AG08395 (cell line): ENCODE measurements around the gene C1orf105.

Source experiments
- DNase-seq: peaks from one replicate; pipeline ENCODE4 v3.0.0; 2012; ENCODE audit warnings: mixed read lengths, low spot score

Gene C1orf105

DNA sequence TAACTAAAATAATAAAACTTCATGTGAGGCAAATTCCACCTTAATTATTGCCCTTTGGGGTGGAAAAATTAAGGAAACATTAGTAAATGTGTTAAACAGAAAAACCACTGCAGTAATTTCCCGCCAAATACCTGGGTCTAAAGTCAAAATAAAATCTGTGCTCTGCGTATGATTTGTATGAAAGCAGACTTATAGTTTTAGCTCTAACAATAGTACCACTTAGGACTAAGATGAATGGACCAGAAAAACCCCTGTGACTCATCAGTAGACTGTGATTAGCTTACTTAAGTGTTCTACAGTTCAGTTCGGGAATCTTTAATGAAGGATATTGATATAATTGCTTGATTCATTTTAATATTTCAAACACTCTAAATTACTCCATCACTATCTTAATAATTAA lies 23.3 kb upstream of the C1orf105 start:
- DNase-seq = no peak

DNA sequence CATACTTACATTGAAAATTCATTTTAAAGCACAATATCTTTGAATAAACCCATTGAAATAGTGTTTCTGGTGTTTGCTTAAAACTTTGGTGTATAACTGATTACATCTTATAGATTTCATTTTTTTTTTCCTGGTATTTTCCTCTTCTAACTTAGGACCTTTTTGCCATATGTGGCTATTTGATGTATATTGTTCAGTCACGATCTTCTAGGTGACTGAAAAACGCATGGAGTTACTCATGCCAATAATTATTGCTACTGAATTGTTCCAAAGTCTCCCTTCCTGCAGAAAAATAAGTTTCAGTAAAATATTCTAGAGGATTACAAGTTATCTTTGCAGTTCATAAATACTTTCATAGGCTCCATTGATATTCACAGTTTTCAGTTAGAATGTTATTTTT lies 22.9 kb upstream of the C1orf105 start:
- no peak for DNase-seq

DNA sequence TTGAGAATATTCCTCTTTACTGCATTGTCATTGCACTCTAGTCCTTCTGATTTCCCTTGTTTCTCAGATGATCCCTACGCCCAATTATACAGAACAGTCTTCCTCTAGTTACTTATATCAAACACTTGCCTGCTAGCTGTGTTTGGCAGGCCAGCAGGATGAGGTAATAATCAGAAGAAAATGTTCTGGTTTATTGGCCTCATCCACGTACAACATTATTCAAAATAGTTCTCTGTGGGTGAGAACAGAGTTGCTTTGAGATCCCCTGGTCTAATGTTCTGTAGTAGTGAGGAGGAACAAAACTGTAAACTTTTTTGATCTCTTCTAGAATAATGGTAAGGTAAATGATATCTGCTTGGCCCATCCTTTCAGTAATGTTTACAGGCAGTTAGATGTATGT lies 22.3 kb upstream of the C1orf105 start:
- DNase-seq = no peak

DNA sequence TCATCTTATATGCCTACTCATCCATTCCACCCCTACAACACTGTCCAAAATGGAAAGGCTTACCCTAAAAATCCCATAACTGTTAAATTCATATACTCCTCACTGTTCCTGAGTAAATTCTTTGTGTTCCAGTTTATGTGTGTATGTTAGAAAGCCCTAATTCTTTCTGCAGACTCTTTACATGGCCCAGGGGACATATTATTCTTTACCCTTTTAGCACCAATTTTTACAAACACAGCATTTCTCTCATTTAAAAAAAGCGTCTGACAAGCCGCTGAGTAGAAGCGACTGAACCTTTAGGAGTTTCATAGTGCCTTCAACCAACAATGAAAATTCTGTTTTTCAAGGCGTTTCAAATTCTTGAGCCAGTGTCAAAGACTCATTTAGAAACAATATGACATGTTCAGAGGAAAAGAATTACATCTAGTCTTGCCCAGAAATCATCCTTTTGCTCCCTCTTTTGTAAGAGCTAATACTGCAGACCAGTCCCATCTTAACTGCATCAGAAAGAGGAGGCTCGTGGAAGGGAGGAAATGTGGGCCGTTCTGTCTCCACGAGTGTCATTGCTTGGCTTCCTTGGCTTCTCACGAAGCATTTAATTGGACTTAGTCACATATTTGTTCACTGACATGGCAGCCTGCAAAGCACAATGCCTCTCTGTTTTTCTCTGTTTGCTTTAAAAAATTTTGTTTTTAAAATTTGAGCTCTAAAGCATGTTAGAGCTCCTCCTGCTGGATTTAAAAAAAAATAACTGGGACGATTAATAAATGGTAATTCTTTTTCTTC lies 21.3 kb upstream of the C1orf105 start:
- DNase-seq = peak; percentile 90

DNA sequence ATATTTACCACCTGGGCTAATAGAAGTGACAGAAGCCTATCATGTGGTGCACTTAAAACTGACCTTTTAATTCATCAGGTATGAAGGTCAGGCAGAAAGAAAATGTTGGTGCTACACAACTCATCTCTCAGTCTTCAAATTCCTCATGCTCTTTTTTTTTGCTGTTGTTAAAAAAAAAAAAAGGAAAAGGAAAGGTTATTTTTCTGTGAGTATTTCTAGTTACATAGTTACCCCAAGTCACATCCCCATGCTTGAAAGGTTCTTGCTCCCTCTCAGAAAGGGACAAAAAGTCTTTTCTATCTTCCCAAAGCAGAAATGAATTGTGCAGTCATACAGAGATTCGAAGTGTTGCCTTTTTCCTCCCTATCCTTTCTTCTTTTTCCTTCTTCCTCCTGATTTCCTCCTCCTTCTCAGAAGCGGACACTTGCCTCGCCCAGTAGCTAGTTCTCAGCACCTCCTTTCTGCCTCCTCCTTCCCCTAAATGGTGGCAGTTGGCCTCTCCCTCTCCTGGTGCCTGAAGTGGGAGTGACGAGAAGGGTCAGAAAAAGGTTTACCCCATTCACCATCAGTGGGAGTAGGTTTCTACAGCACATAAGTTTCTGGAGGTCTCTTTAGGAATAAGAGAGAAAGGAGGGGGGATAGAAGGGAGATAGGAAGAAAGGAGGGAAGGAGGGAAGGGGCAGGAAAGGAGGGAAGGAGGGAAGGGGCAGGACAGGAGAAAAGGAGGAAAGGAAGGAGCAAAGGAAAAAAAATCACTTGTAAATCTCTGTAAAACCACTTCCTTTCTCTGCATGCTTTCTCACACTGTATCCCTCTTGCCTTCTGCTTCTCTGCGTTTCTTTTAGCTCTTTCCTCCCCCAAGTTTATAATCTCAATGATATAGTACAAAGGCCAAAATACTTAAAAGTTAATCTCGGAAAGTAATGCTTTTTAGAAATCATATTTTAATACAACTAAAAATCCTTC lies 20.4 kb upstream of the C1orf105 start:
- DNase-seq = no peak

DNA sequence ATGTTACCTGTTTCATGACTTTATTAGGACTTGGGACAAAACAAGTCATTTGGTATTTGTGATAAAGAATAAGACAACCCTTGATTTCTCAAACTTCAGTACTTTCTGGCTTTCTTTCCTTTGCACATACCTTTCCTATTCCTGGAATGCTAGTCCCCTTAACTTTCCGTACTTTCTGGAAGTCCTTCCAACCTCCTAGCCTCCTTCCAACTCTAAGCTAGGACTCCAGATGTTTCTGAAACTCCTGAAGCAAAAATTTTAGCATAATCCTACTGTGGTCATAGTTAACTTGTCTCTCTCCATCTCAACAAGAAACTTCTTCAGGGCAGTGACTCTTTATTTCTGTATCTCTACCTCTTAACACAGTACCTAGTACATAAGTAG lies 19.8 kb upstream of the C1orf105 start:
- DNase-seq = no peak

DNA sequence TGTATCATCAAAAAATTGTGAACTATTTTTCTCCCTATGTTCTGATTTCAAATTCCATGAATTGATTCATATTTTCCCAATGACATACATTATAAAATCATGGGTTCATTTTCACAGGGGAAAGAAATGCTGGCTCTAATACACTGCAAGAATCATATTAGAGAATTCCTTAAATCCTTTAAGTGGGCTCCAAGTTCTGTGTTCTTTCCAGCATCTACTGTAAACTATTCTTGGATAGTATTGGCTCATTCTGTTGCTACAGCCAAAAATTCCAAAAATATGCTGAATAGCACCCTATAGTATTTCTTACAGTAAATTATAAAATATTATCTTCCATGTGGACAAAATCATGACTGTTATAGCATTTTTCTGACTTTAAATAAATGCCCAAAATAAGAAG lies 19.0 kb upstream of the C1orf105 start:
- DNase-seq = no peak

DNA sequence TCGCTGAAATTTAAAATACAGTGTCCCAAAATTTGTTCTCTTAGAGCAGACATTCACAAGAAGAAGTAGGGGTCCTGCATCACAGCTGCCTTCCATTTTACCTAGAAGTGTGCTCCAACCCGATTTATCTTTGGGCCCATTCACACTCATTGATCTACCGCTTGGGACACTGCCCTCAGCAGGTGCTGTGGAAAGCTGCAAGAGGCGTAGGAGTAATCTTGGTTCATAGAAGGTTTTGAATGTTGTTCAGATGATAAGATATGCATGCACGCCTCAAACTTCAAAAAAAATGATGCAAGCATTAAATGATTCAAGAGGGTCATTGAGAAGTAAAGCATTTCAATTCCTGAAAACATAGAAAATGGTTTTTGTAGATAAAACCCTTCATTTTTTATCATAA lies 18.6 kb upstream of the C1orf105 start:
- no peak for DNase-seq

DNA sequence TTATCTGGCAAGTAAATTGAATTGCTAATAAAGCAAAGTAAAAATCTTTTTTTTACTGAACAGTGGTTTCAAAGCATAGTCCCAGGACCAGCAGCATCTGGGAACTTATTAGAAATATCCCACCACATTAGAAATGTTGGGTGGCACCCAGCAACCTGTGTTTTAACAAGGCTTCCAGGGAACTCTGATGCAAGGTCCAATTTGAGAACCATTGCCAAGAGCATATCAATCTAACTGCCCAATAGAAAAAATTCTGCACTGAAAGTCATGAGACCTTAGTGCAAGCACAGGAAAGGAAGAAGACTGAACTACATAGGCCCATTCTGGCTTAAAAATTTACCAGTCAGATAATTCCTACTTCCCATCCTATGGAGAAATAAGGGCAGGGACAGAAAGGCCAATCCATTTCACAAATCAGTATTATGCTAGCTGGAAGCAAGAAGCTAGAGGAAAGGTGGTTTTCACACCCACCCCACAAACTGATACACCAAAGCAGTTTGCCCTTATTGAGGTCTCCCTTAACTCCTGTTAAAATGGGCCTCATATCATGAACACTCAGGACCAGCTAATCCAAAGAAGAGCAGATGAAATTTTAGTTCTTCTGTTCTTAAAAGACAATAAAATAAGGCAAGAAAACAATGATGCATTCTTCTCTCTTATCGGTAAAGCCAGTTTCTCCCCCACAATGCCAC lies 17.5 kb upstream of the C1orf105 start:
- DNase-seq = no peak

DNA sequence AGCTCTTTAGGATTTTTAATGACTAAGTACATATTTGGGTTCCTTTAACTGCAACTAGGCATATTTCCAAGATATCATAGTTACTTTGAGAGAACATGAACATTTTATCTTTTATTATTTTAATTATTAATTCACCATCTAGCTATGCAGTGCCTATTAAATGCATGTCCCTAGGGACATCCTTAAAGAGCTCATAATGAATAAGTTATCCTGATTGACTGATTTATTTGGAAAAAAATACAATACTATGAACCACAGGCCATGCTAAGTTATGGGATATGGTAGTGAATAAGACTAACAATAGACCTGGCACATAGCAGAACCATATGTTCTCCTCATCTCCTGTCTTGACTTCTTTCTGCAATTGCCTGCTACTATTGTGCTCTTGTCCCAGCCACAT lies 16.4 kb upstream of the C1orf105 start:
- DNase-seq = no peak

DNA sequence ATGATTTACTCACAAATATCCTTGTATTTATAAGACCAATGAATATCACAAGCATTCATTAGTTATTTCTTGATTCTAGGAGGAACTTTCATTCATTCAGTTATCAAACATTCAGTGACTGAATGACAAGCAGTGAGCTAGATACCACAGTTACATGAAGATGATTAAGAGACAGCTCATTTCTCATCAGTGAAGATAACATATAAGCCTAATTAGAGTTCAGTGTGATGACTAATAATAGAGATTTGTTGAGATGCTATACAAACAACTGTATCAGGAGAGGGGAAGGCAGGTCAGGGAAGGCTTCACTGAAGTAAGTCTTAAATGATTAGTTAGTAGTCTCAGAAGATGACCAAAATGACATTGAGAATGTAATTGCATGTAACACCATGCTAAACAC lies 14.6 kb upstream of the C1orf105 start:
- DNase-seq = no peak

DNA sequence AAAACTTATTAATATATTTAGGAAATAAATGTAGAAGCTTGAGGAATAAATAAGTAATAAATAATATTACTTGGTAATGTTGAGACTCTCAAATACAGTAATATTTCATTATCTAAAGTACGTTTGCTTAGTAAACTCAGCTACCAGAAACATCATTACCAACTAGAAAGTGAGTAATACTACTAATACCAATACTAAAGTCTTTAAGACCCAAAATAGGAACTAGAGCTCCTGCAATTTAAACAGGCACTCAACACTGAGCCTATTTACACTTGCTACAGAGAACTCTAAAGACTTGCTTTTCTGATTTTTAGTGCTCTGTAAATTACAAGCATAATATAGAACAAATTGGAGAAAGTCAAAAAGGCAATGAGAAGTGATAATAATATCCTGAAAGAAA lies 13.5 kb upstream of the C1orf105 start:
- no peak for DNase-seq

DNA sequence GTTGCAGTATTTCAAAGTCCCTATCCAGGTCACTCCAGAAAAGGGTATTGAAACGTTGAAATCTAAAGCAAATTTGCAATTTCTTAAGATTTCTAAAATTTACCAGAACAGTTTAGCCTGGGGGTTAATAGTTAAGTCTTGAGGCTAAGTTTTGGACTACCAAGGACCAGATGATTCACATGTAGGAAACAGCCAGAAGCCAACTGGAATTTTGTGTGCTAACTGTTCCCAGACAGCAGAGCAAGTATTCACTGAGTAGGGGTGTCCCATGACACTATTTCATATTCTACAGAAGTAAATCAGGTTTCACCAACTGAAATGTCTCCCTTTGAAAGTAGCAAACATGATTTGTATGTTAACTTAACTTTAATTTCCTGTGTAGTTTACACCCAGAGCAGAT lies 11.5 kb upstream of the C1orf105 start:
- peak; percentile 65 for DNase-seq

DNA sequence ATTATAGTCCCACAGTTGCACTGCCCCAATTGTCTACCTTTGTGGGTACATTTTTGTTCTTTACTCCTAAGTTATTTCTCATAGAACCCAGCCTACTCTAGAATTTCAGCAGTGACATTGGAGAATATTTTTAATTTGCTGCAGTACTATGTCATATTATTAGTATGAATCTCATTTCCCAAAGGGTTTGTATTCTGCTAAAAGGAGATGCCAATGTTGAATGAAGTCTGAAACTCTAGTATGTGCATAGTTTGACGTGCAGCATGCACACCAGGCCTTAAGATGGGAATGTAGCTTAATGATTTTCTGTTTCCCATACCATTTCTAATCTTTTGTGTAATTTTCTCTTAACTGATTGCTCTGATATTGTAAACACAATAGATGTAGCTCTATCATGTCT lies 10.5 kb upstream of the C1orf105 start:
- DNase-seq = no peak

DNA sequence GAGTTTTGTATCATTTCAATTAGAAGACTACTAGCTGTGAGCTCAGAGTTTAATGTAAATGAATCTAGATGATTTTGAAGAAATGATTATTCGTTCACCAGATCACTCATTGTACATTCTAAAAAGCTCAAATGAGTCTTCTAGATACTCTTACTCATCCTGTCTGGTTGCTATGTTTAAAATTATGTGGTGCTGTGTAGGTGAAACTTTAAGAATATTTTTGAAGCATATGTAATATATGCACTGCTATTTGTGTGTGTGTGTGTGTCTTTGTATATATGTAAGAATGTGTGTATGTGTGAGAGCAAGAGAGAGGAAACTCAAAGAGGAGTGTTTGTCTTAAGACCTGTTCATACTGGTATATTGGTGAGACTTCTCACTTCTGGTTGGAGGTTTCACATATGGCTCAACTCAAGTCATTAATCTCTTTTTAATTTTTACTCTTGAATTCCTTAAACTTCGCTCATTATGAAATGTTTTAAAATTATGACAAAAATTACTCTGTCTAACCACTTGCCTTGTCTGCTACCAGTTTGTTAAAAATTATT lies 8.6 kb upstream of the C1orf105 start:
- no peak for DNase-seq

DNA sequence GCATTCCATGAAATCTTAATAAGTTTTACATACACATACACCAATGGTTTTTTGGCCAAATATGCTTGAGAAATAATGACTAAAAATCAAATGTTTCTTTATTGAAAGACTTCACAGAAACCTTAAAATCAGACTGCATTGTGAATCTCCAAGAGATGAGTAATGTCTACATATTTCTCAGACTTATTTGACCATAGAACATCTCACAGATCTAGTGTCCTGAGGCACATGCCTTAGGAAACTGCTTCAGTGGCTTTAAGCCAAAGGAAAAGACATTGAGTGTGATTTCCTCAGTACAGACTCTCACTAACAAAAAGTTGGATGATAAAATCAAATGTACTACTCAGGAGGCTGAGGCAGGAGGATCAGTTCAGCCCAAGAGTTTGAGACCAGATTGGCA lies 6.2 kb upstream of the C1orf105 start:
- peak; percentile 34 for DNase-seq

DNA sequence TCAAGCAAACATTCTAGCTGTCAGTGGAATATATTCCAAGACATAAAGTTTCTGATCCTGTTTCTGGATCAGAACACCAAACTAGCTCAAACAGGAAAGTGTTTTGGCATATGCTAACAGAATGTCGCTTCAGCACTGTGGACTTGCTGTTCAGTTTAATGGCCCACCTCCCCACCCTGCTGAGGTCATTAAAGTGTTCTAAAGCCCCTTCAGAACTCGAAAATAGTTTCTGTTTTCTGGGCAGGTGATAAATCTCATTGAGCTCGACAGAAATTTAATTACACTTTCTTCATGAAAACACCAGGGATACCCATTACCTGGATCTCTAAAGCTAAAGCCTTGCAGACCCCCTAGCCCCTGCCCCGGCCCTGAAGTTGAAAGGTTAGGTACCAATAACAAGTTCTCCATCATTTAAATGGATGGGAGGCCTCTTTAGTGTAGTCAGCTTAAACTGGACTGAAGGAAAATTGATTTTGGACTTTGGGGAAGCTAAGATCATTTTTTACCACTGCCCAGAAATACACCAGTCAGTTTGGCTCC lies 3.9 kb upstream of the C1orf105 start:
- no peak for DNase-seq

DNA sequence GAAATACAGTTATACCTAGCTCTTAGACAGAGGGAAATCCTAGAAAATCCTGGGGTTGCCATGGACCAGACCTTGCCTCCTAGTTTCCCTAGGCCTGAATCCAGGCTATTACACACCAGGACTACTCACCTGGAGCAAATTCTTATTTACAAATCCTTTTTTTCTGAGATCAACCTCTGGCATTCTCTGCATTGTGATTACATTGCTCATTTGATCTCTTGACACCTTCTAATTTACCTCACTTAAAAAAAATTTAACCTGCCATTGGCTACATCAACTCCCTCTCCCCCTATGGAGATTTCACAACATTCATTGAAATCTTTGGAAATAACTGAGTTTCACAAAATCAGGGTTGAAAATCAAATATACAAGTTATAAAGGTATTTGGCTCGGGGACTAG lies 2.9 kb upstream of the C1orf105 start:
- DNase-seq = no peak

DNA sequence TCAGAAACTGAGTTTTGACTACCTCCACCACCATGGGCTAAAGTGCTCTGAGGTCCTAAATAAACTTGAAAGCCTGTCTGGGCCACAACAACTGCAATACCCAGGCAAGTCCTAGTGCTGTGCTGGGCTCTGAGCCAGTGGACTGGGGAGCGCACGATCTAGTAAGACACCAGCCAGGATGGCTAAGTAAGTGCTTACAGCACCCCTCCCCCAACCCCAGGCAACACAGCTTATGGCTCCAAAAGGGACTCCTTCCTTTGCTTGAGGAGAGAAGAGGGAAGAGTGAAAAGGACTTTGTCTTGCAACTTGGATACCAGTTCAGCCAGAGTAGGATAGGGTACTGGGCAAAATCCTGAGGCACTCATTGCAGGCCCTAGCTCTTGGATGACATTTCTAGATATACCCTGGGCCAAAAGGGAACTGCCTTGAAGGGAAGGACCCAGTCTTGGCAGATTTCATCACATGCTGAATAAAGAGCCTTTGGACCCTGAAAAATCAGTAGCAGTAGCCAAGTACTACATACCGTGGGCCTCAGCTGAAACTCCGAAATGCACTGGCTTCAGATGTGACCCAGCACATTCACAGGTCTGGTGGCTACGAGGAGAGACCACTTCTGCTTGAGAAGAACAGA lies 1.6 kb downstream of the C1orf105 start:
- no peak for DNase-seq

DNA sequence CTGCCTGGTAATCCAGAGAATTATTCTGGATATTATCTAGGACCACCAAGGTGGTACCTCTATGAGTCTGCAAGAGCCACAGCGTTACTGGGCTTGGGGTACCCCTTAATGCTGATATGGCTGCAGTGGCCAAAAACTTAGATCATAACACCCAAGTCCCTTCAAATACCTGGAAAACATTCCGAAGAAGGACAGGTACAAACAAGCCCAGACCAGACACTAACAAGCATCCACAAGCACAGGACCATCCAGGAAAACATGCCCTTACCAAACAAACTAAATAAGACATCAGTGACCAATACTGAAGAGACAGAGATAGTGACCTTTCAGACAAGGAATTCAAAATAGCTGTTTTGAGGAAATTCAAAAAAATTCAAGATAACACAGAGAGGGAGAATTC lies 2.9 kb downstream of the C1orf105 start:
- no peak for DNase-seq

DNA sequence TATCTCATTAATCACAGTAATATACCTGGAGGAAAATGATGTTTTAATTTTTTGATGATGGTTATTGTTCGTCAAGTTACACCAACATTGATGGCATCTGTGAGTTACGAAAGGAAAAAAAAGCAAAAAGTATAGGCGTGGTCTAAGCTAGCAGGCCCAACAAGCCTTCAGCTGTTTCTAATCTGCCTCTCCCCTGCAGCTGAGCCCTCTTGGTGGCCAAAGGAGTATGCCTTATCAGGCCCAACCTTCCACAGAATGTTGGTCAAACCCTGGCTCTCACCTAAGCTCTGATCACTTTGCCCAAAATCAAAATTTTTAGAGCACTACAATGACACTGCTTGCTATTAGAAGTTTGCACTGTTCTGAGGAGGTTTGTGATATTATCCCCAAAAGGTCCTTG lies 4.9 kb downstream of the C1orf105 start:
- DNase-seq = no peak

DNA sequence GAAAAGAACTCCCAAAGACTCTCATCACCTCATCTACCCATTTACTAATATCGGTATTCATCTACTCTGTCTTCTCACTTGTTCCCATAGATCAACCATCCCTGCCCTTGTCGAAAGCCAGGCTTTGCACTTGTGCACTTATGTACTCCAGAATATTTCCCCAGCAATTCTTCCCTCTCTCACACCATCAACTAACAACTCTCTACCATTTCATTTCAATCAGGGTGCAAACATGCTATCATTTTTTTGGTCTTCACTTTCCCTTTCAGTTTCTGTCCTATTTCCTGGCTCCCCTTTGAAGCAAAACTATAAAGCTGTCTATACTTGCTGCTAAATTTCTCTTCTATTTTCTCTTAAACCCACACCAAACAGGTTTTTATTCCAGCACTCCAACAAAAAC lies 6.7 kb downstream of the C1orf105 start:
- no peak for DNase-seq
